DND-41 (cell line): ENCODE measurements around the gene PIP5KL1.

ENCODE experiments used
- CTCF ChIP-seq: IDR thresholded peaks from 2 replicates; pipeline ENCODE4 v1.5.1; 2012; ENCODE audit warnings: borderline replicate concordance, low read length, moderate library complexity, mild to moderate bottlenecking; ENCODE audit not compliant: poor library complexity, severe bottlenecking; ENCODE audit errors: extremely low read depth
- EZH2 ChIP-seq: IDR thresholded peaks from 3 replicates; pipeline ENCODE4 v1.6.1; 2012; ENCODE audit warnings: borderline replicate concordance, low read depth, mild to moderate bottlenecking, moderate library complexity, low read length, inconsistent platforms; ENCODE audit not compliant: severe bottlenecking

GRCh38 chr9:127924736-127925444 is 5.7 kb downstream of the PIP5KL1 start:
- TF ChIP-seq EZH2 (no peak), CTCF (no peak)
